H1 (cell line): ENCODE results near the gene SRPRB. TPM values are rescaled to one million over a fixed set of nuclear protein-coding genes. Genes with fewer than 3 reads are reported as not detected.
A peak's percentile ranks its signal among the peaks of the same experiment; 100 is the strongest.

Experiments
- CTCF ChIA-PET: fragments of 300-600 bp; sonication (Branson Sonifier 250); formaldehyde crosslinking; loops from one replicate; lab custom pipeline; 2021; ENCODE audit not compliant: partially characterized antibody; lab: Charles Lee
- POLR2A ChIA-PET: fragments of 300-600 bp; sonication (Branson Sonifier 250); formaldehyde crosslinking; loops from one replicate; lab custom pipeline; 2021; ENCODE audit warnings: inconsistent platforms; ENCODE audit not compliant: partially characterized antibody; lab: Charles Lee
- DNase-seq, 2 experiments: peaks; one replicate each; pipeline versions ENCODE4 v3.0.0 to v3.0.0-alpha.2; 2010 to 2022; ENCODE audit warnings: low spot score in 2 of 2, low read depth in 1 of 2, mixed read lengths in 1 of 2
- FAIRE-seq: peaks from 2 replicates; lab custom pipeline; 2011; peaks lifted over from hg19 to GRCh38; lab: Jason Lieb, UNC
- H2AFZ ChIP-seq: 2 replicates; pipeline ENCODE4 v1.8.1; 2012; ENCODE audit warnings: low read length, inconsistent platforms
- H2AK5ac ChIP-seq: 2 replicates; pipeline ENCODE4 v1.6.1; 2013; ENCODE audit warnings: low read depth, low read length
- H2BK120ac ChIP-seq: replicated peaks from 2 replicates; pipeline ENCODE3; 2013; ENCODE audit warnings: low read depth, low read length, inconsistent platforms
- H2BK12ac ChIP-seq: 2 replicates; pipeline ENCODE4 v1.6.1; 2013; ENCODE audit warnings: low read depth, low read length
- H2BK15ac ChIP-seq: 2 replicates; pipeline ENCODE4 v1.6.1; 2013; ENCODE audit warnings: low read length
- H2BK20ac ChIP-seq: 2 replicates; pipeline ENCODE4 v1.6.1; 2013; ENCODE audit warnings: low read length
- H2BK5ac ChIP-seq: 2 replicates; pipeline ENCODE4 v1.6.1; 2013; ENCODE audit warnings: low read depth, low read length
- H3K14ac ChIP-seq: 2 replicates; pipeline ENCODE4 v1.6.1; 2013; ENCODE audit warnings: inconsistent platforms; ENCODE audit not compliant: insufficient read length
- H3K18ac ChIP-seq: 2 replicates; pipeline ENCODE4 v1.6.1; 2013; ENCODE audit warnings: low read length; ENCODE audit errors: extremely low read depth
- H3K23ac ChIP-seq: 2 replicates; pipeline ENCODE4 v1.6.1; 2013; ENCODE audit warnings: inconsistent platforms; ENCODE audit not compliant: insufficient read length
- H3K23me2 ChIP-seq: 2 replicates; pipeline ENCODE4 v1.6.1; 2013; ENCODE audit warnings: low read depth, low read length
- H3K27ac ChIP-seq: 2 replicates; pipeline ENCODE4 v1.6.1; 2011; ENCODE audit warnings: low read depth, low read length, inconsistent platforms
- H3K27me3 ChIP-seq, 4 experiments: replicated peaks in 1 of 4; 1 replicate in 1 of 4; 2 replicates in 3 of 4; pipeline versions ENCODE4 v1.6.1 to v1.8.1; 2011 to 2013; ENCODE audit warnings: low read length in 3 of 4, mild to moderate bottlenecking in 3 of 4, inconsistent platforms in 2 of 4, mixed read lengths in 2 of 4, moderate library complexity in 1 of 4; ENCODE audit not compliant: control insufficient read depth in 3 of 4, insufficient read depth in 3 of 4; ENCODE audit errors: extremely low read depth in 1 of 4
- H3K36me3 ChIP-seq, 4 experiments: 2 replicates each; pipeline versions ENCODE4 v1.6.1 to v1.8.1; 2011 to 2013; ENCODE audit warnings: mild to moderate bottlenecking in 4 of 4, low read length in 3 of 4, moderate library complexity in 2 of 4, control low read depth in 1 of 4, inconsistent platforms in 1 of 4; ENCODE audit not compliant: insufficient read depth in 4 of 4, control insufficient read depth in 2 of 4
- H3K4ac ChIP-seq: replicated peaks from 2 replicates; pipeline ENCODE3; 2013; ENCODE audit warnings: low read length, low read depth, mixed read lengths, inconsistent platforms; ENCODE audit not compliant: insufficient read length
- H3K4me1 ChIP-seq, 4 experiments: replicated peaks in 1 of 4; 1 replicate in 1 of 4; 2 replicates in 3 of 4; pipeline versions ENCODE4 v1.6.1 to v1.8.1; 2011 to 2013; ENCODE audit warnings: low read length in 3 of 4, inconsistent platforms in 2 of 4, mixed read lengths in 1 of 4; ENCODE audit not compliant: insufficient read depth in 4 of 4, control insufficient read depth in 3 of 4
- H3K4me2 ChIP-seq, 2 experiments: 2 replicates each; pipeline versions ENCODE4 v1.6.1 to v1.8.1; 2011 to 2013; ENCODE audit warnings: low read depth in 2 of 2, low read length in 2 of 2, control low read depth in 1 of 2, inconsistent platforms in 1 of 2, mild to moderate bottlenecking in 1 of 2; ENCODE audit not compliant: insufficient read depth in 1 of 2
- H3K4me3 ChIP-seq, 4 experiments: fragments of 200-600, 300-600 bp in 1 of 4; sonication (generic), shearing (Covaris generic), sonication (Bioruptor Twin) in 1 of 4; 2 replicates each; pipeline versions ENCODE4 v1.5.1 to v1.8.1; 2011 to 2016; ENCODE audit warnings: low read length in 4 of 4, low read depth in 3 of 4, control low read depth in 2 of 4, inconsistent platforms in 2 of 4, mild to moderate bottlenecking in 2 of 4, mixed read lengths in 1 of 4, moderate library complexity in 1 of 4; ENCODE audit not compliant: insufficient read depth in 2 of 4; ENCODE audit errors: extremely low read depth in 1 of 4
- H3K56ac ChIP-seq: replicated peaks from 2 replicates; pipeline ENCODE3; 2013; ENCODE audit warnings: low read depth, mild to moderate bottlenecking, mixed read lengths, low read length, inconsistent platforms; ENCODE audit not compliant: insufficient read length
- H3K79me1 ChIP-seq: 2 replicates; pipeline ENCODE4 v1.6.1; 2013; ENCODE audit warnings: low read depth, low read length, control low read depth
- H3K79me2 ChIP-seq, 2 experiments: 2 replicates each; pipeline versions ENCODE4 v1.6.1 to v1.8.1; 2012 to 2013; ENCODE audit warnings: low read length in 2 of 2, mild to moderate bottlenecking in 2 of 2, inconsistent platforms in 1 of 2; ENCODE audit not compliant: insufficient read depth in 2 of 2, control insufficient read depth in 1 of 2
- H3K9ac ChIP-seq, 4 experiments: replicated peaks in 1 of 4; 1 replicate in 1 of 4; 2 replicates in 3 of 4; pipeline versions ENCODE4 v1.6.1 to v1.8.1; 2011 to 2013; ENCODE audit warnings: low read depth in 3 of 4, low read length in 3 of 4, control low read depth in 2 of 4, mild to moderate bottlenecking in 2 of 4, moderate library complexity in 2 of 4, inconsistent platforms in 1 of 4; ENCODE audit errors: extremely low read depth in 1 of 4
- H3K9me3 ChIP-seq, 2 experiments: 2 replicates each; pipeline versions ENCODE4 v1.6.1 to v1.8.1; 2012 to 2013; ENCODE audit warnings: mild to moderate bottlenecking in 2 of 2, moderate library complexity in 2 of 2, control low read depth in 1 of 2, inconsistent platforms in 1 of 2, low read depth in 1 of 2, low read length in 1 of 2, mixed read lengths in 1 of 2; ENCODE audit not compliant: insufficient read depth in 2 of 2
- H4K20me1 ChIP-seq, 2 experiments: replicated peaks in 1 of 2; 2 replicates each; pipeline versions ENCODE3 to v1.8.1; 2011 to 2013; ENCODE audit warnings: inconsistent platforms in 2 of 2, low read length in 2 of 2, mild to moderate bottlenecking in 1 of 2; ENCODE audit not compliant: insufficient read depth in 2 of 2, control insufficient read depth in 1 of 2
- H4K5ac ChIP-seq: 2 replicates; pipeline ENCODE4 v1.6.1; 2013; ENCODE audit warnings: low read length, low read depth, mixed read lengths, inconsistent platforms; ENCODE audit not compliant: insufficient read length
- H4K8ac ChIP-seq: 2 replicates; pipeline ENCODE4 v1.8.0; 2013; ENCODE audit warnings: mild to moderate bottlenecking, moderate library complexity, low read length, inconsistent platforms; ENCODE audit not compliant: insufficient read depth; ENCODE audit errors: extremely low read depth
- H4K91ac ChIP-seq: replicated peaks from 2 replicates; pipeline ENCODE3; 2013; ENCODE audit warnings: low read length, mixed read lengths, inconsistent platforms; ENCODE audit not compliant: insufficient read length
- RAD21 ChIP-seq, 2 experiments: IDR thresholded peaks in 1 of 2; conservative IDR thresholded peaks in 1 of 2; 2 replicates each; pipeline ENCODE4 v1.6.1; 2011; ENCODE audit warnings: low read depth in 2 of 2, low read length in 2 of 2, improper control_type of control experiment in 1 of 2, inconsistent platforms in 1 of 2, mild to moderate bottlenecking in 1 of 2, moderate library complexity in 1 of 2
- YY1 ChIP-seq: IDR thresholded peaks from 2 replicates; pipeline ENCODE4 v1.6.1; 2011; ENCODE audit warnings: low read depth, mild to moderate bottlenecking, low read length
- WGBS, 2 experiments: shearing (Covaris generic) in 1 of 2; methylation state at CpG; one replicate each; pipeline versions ENCODE4 v1.1.6 to v1.1.7; 2013 to 2015; ENCODE audit warnings: low lambda C conversion rate in 2 of 2, mixed read lengths in 2 of 2, inconsistent platforms in 1 of 2, low coverage in 1 of 2, missing lambda C conversion rate in 1 of 2; ENCODE audit not compliant: insufficient replicate concordance in 2 of 2, insufficient coverage in 1 of 2, insufficient read length in 1 of 2; ENCODE audit errors: extremely low coverage in 1 of 2, missing lambda C conversion rate in 1 of 2; 5-methylcytosine and 5-hydroxymethylcytosine counted together
- polyA plus RNA-seq, 7 experiments: library from polyadenylated mRNA; depleted of rRNA in 3 of 7; stranded (reverse) in 5 of 7; unstranded in 2 of 7; fragments of >200 nt in 5 of 7; fragments of 200-250 nt in 2 of 7; gene quantifications; 1 replicate in 5 of 7; 2 replicates in 1 of 7; 4 replicates in 1 of 7; pipeline versions ENCODE4 v1.2.1 to v1.2.3, GENCODE V29; 2011 to 2013; ENCODE audit warnings: missing spikeins in 2 of 7, mixed read lengths in 2 of 7
- total RNA-seq: library from RNA; stranded (reverse); fragmentation: NEBNext Ultra II Directional; extraction: Animal tissue kit (Norgen Biotek cat#: 25700); gene quantifications from 2 replicates; pipeline ENCODE4 v1.2.1, GENCODE V29; 2021

Gene SRPRB
- total and polyA plus RNA-seq, 2 of the 8 experiments (the other 6 are each of a cell fraction or from before 2014, with no cell fraction given), result 15.9 to 49.8 TPM

GRCh38 chr3:133827136-133827535 is 21.5 kb downstream of the SRPRB start:
- H3K4ac ChIP-seq, result no peak overlapping the region
- no peaks in the 10 kb centered on the region; the same call in 1 of the 2 replicates for H3K79me1 ChIP-seq
- H4K91ac ChIP-seq, result no peak overlapping the region
- no peaks in the 10 kb centered on the region for H3K9me3 ChIP-seq
- no peak overlapping the region for H3K9ac ChIP-seq
- H3K79me2 ChIP-seq, result no peaks in the 10 kb centered on the region
- FAIRE-seq (no peak), DNase-seq (peak in 1 of 2 experiments; percentile 13)
- H2BK15ac ChIP-seq, result no peak overlapping the region
- no peak overlapping the region for H2AK5ac ChIP-seq
- no peak overlapping the region for H3K14ac ChIP-seq
- no peak overlapping the region for H3K4me2 ChIP-seq
- H2BK20ac ChIP-seq, result no peak overlapping the region
- WGBS, 2 experiments, result 92% methylated on average over 1 of the region's 1 CpG; no CpG with 5 or more reads in 1 of the 2 experiments
- no peak for TF ChIP-seq YY1
- no peak for TF ChIP-seq RAD21 (IDR thresholded peaks at IDR 0.05 in 1 of 2, conservative IDR thresholded peaks at IDR 0.05 in 1 of 2; ENCODE audit: low read depth in 2 of 2, low read length in 2 of 2)
- no peak overlapping the region for H3K18ac ChIP-seq
- no peaks in the 10 kb centered on the region for H3K27me3 ChIP-seq
- no peak overlapping the region for H3K27ac ChIP-seq
- no peak overlapping the region for H2BK12ac ChIP-seq
- CTCF ChIA-PET, result interaction anchor here (1.0 to 7.9 kb wide), 2 partner anchors 8 to 384 kb away, joined by 3 to 75 read pairs; no protein-coding TSS in a partner anchor
- H3K4me1 ChIP-seq, result peaks cover under 1 to 3% (median 2%) of the 10 kb centered on the region in 4 experiments; a peak in 5 of 7 replicates
- H3K36me3 ChIP-seq, result peaks cover 0 to 10% (median 4%) of the 10 kb centered on the region in 4 experiments; a peak in 5 of 8 replicates
- H4K20me1 ChIP-seq, result peaks cover 0 to 1% of the 10 kb centered on the region in 2 experiments
- H4K5ac ChIP-seq, result no peak overlapping the region
- no peak overlapping the region for H3K4me3 ChIP-seq
- no peaks in the 10 kb centered on the region; the same call in 1 of the 2 replicates for H3K23me2 ChIP-seq
- H3K23ac ChIP-seq, result no peak overlapping the region
- H4K8ac ChIP-seq, result no peak overlapping the region
- POLR2A ChIA-PET, result interaction anchor here (1.3 kb wide), 1 partner anchor 10 kb away, joined by 4 read pairs; no protein-coding TSS in a partner anchor
- H2AFZ ChIP-seq, result no peak overlapping the region
- H2BK120ac ChIP-seq, result no peak overlapping the region
- H3K56ac ChIP-seq, result no peak overlapping the region
- H2BK5ac ChIP-seq, result no peak overlapping the region
